Measurements from ENCODE around the gene DIO3.

Gene DIO3

GRCh38 chr14:101549154-101549553, 12.1 kb upstream of the DIO3 start:
- TF ChIP-seq GATA3 (IDR thresholded peaks at IDR 0.05; ENCODE audit: low read depth, low read length), result no peak
- no peak for TF ChIP-seq GATA2 (IDR thresholded peaks at IDR 0.05; ENCODE audit: low read depth, low read length)

- TF ChIP-seq GATA2 (IDR thresholded peaks at IDR 0.05; ENCODE audit: low read depth, low read length) (no peak), GATA3 (IDR thresholded peaks at IDR 0.05; ENCODE audit: low read depth, low read length) (no peak)
Measured at GRCh38 chr14:101551729-101552595, 9.3 kb upstream of the DIO3 start.

DNA sequence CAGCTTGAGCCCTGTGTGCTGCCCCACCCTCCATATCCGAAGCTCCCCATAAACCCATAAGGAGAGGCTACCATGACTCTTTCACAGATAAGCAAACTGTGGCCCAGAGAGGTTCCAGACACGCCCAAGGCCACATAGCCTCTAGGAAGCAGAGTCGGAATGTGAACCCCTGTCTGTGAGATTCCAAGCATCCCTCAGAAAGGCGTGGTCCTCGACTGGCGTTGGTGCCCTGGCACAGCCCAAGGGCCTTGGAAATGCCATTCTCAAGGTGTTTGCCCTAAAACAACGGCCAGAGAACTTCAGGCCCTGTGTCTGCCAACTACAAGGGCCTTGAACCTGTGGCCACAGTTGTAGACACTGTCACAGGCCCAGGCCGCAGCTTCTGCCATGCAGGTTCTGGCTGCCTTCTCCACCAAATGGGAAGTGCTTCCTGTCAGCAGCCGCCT, 8.5 kb upstream of the DIO3 start:
- TF ChIP-seq GATA2 (IDR thresholded peaks at IDR 0.05; ENCODE audit: low read depth, low read length) (no peak), GATA3 (IDR thresholded peaks at IDR 0.05; ENCODE audit: low read depth, low read length) (no peak)

GRCh38 chr14:101553393-101553792, 7.9 kb upstream of the DIO3 start:
- TF ChIP-seq GATA3 (IDR thresholded peaks at IDR 0.05; ENCODE audit: low read depth, low read length) (no peak), GATA2 (IDR thresholded peaks at IDR 0.05; ENCODE audit: low read depth, low read length) (no peak)

DNA sequence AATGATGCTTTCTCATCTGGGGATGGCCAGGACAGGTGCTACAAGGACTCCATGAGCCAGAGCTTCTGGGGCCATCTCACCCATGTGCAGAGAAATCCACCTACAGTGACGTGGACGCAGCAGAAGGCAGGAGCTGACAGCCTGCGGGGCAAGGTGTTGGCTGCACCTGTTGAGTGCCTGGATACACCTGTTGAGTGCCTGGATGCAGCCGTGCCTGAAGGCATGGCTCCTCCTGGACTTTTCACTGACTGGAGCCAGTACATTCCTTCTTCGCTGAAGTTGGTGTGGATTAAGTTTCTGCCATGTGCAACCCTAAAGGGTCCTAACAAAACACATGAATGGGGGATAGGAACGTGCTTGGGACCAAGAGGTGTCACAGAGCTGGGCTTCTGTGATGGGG, 7.4 kb upstream of the DIO3 start:
- TF ChIP-seq GATA3 (IDR thresholded peaks at IDR 0.05; ENCODE audit: low read depth, low read length) (no peak), GATA2 (IDR thresholded peaks at IDR 0.05; ENCODE audit: low read depth, low read length) (no peak)

DNA sequence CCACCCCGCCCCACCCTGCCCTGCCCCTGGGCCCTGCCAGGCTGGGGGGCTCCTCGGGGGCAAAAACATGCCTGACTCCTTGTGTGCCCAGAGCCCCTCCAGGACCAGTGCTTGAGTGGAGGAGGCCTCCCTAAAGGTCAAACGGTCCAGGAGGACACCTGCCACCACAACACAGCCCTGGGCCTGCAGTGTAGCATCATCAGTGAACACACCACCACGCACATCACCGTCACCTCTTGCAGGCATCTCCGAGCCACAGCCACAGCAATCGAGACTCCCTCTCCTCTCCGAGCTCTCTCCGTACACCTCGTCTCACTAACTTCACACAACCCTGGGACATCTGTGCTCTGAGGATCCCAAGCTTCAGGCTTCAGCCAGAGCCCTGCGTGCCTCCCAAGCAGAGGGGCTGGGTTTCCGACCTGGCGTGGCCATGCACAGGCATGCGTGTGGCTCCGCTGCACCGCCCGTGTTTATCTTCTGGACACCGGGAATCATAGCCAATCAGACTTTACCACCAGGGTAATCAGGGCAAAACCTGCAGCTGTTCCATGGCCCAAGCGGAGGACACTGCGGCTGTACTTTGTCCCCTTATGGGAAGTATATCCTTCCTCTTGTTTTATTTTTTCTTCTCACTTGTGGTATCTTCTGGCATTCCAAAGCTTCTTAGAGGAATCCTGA, 6.2 kb upstream of the DIO3 start:
- TF ChIP-seq GATA2 (IDR thresholded peaks at IDR 0.05; ENCODE audit: low read depth, low read length), result no peak
- no peak for TF ChIP-seq GATA3 (IDR thresholded peaks at IDR 0.05; ENCODE audit: low read depth, low read length)

- TF ChIP-seq GATA3 (IDR thresholded peaks at IDR 0.05; ENCODE audit: low read depth, low read length), result no peak
- TF ChIP-seq GATA2 (IDR thresholded peaks at IDR 0.05; ENCODE audit: low read depth, low read length), result no peak
Measured at GRCh38 chr14:101556131-101556530, 5.2 kb upstream of the DIO3 start.

- TF ChIP-seq GATA3 (IDR thresholded peaks at IDR 0.05; ENCODE audit: low read depth, low read length), result no peak
Measured at GRCh38 chr14:101556566-101557320, 4.6 kb upstream of the DIO3 start.

- TF ChIP-seq GATA3 (IDR thresholded peaks at IDR 0.05; ENCODE audit: low read depth, low read length) (no peak), GATA2 (IDR thresholded peaks at IDR 0.05; ENCODE audit: low read depth, low read length) (no peak)
Measured at GRCh38 chr14:101557321-101557695, 4.0 kb upstream of the DIO3 start.

GRCh38 chr14:101557811-101558738, 3.2 kb upstream of the DIO3 start:
- TF ChIP-seq GATA2 (IDR thresholded peaks at IDR 0.05; ENCODE audit: low read depth, low read length) (no peak), GATA3 (IDR thresholded peaks at IDR 0.05; ENCODE audit: low read depth, low read length) (no peak)

GRCh38 chr14:101558739-101559240, 2.5 kb upstream of the DIO3 start:
- TF ChIP-seq GATA3 (IDR thresholded peaks at IDR 0.05; ENCODE audit: low read depth, low read length), result no peak
- no peak for TF ChIP-seq GATA2 (IDR thresholded peaks at IDR 0.05; ENCODE audit: low read depth, low read length)

DNA sequence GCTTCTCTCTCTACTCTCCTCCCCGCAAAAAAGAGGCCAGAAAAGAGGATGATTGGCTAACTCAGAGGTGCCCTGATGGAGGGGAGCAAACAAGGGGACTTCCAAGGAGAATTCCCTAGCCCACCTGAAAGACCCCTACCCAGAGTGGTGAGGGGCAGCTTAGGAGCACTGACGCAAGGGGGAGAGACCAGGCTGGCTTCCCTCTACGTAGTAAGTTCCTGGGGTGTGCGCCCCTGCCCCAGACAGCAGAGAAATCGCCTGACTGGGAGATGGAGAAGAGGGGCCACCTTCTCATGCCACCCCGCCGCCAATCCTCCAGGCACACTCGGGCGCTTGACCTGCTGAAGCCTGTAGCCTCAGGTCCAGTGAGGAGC, 2.1 kb upstream of the DIO3 start:
- TF ChIP-seq GATA3 (IDR thresholded peaks at IDR 0.05; ENCODE audit: low read depth, low read length), result no peak

Data from SH-SY5Y (cell line).